ENCODE results near the gene DESI1.
"Not testable (repeated sequence)": the region's sequence is repeated elsewhere in the genome, so short reads cannot be mapped to it uniquely, and the experiment has no call there.

DNA sequence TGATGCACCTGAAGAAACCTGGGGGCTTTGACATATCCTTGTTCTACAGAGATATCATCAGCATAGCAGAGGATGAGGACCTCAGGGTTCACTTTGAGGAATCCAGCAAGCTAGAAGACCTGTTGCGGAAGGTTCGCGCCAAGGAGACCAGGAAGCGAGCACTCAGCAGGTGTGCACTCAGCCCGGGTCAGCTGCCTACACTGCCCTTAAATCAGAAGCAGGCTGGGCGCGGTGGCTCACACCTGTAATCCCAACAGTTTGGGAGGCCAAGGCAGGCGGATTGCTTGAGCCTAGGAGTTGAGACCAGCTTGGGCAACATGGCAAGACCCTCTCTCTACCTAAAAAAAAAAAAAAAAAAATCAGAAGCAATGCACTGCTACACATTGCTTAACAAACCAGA is 16.8 kb upstream of the DESI1 start:
- not testable (repeated sequence) for TF ChIP-seq CTCF (IDR thresholded peaks at IDR 0.05 in 4 of 5, conservative IDR thresholded peaks at IDR 0.05 in 1 of 5); POLR2A (IDR thresholded peaks at IDR 0.05)

Measured in gastrocnemius medialis (tissue), 4 donors.